ENCODE measurements around the gene THAP9.
"Not testable (repeated sequence)": the region's sequence is repeated elsewhere in the genome, so short reads cannot be mapped to it uniquely, and the experiment has no call there.

The THAP9 gene, protein sequence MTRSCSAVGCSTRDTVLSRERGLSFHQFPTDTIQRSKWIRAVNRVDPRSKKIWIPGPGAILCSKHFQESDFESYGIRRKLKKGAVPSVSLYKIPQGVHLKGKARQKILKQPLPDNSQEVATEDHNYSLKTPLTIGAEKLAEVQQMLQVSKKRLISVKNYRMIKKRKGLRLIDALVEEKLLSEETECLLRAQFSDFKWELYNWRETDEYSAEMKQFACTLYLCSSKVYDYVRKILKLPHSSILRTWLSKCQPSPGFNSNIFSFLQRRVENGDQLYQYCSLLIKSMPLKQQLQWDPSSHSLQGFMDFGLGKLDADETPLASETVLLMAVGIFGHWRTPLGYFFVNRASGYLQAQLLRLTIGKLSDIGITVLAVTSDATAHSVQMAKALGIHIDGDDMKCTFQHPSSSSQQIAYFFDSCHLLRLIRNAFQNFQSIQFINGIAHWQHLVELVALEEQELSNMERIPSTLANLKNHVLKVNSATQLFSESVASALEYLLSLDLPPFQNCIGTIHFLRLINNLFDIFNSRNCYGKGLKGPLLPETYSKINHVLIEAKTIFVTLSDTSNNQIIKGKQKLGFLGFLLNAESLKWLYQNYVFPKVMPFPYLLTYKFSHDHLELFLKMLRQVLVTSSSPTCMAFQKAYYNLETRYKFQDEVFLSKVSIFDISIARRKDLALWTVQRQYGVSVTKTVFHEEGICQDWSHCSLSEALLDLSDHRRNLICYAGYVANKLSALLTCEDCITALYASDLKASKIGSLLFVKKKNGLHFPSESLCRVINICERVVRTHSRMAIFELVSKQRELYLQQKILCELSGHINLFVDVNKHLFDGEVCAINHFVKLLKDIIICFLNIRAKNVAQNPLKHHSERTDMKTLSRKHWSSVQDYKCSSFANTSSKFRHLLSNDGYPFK

DNA sequence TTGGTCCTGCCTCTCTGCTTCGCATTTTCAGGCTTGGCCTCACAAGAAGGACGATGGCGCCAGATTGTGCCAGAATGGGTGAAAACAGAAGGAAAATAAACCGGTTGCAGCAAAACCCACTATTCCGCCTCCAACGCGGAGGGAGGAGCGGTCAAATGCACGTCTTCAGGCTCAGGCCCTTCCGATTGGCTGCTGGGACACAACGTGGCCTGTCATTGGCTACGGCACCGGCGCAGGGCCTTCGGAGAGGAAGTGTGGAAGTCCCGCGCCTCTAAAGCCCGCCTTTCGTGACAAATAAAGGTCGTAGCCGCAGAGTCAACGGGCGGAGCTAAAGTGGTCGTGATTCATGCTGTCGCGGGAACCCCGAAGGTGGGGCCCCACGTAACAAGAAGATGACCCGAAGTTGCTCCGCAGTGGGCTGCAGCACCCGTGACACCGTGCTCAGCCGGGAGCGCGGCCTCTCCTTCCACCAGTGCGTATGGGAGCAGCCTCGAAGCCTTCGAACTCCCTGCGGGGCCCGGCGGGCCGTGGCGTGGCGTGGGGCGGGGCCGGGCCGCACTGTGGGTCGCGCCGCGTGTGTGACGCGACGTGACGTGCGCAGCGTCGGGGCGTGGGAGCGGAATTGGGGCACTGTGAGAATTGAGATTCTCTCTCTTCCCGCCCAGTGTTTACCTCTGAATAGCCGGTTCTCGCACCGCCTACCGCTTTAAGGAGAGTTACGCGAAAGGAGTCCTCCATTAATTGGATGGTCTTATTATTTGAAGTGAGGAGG is at the start of gene THAP9:
THAP9 (plus strand) TSS at position 325 of the 772 bp plus-strand sequence; CDS start at position 393, 68 bp downstream.
- Histone ChIP-seq H3K27me3 (ENCODE audit: control insufficient read depth in 1 of 2, insufficient read depth in 2 of 2, low read length in 2 of 2) (no peaks in the 10 kb centered on the region), H3K4me3 (ENCODE audit: low read depth in 1 of 2, low read length in 2 of 2) (peak within 1 kb of the TSS; percentile 94 to 98), H3K9me3 (ENCODE audit: control insufficient read depth in 1 of 2, low read length in 2 of 2) (no peaks in the 10 kb centered on the region)

DNA sequence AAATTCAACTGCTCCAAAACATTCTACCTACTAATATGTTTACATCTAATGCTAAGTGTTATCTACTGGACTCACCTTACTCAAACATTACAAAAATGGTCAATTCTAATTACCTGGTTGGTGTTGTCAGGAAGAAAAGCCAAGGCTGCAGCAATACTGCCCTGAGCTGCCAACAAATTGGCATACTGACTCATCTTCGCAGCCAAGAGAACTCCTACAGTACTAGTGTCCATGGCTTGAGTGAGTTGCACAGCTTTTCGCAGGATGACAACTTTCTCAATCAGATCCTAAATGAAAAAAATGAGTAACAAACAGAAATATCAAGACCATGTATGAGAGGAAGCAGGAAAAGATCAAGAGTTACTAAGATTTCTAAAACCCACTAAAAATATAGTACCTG is 49.2 kb upstream of the THAP9 start:
- no peaks in the 10 kb centered on the region for H3K9me3 ChIP-seq (ENCODE audit: control insufficient read depth in 1 of 2, low read length in 2 of 2)
- peaks cover 54 to 84% of the 10 kb centered on the region in 2 donors for H3K36me3 ChIP-seq (ENCODE audit: control insufficient read depth in 1 of 2, insufficient read depth in 2 of 2, low read length in 2 of 2)
- H3K4me3 ChIP-seq (ENCODE audit: low read depth in 1 of 2, low read length in 2 of 2): no peak overlapping the region
- H3K27ac ChIP-seq (ENCODE audit: low read depth, low read length): no peak overlapping the region
- H3K4me1 ChIP-seq (ENCODE audit: control insufficient read depth in 1 of 2, insufficient read depth in 2 of 2, low read length in 2 of 2): no peaks in the 10 kb centered on the region
- H3K9ac ChIP-seq (ENCODE audit: low read depth in 1 of 2, low read length in 2 of 2): no peak overlapping the region
- no peaks in the 10 kb centered on the region for H3K27me3 ChIP-seq (ENCODE audit: control insufficient read depth in 1 of 2, insufficient read depth in 2 of 2, low read length in 2 of 2)

More for the DNA sequence above, at the start of gene THAP9:
- Histone ChIP-seq H3K36me3 (ENCODE audit: control insufficient read depth in 1 of 2, insufficient read depth in 2 of 2, low read length in 2 of 2) (peaks cover 6 to 7% of the 10 kb centered on the region in 2 donors), H3K27ac (ENCODE audit: low read depth, low read length) (peak within 1 kb of the TSS; percentile 100), H3K9ac (ENCODE audit: low read depth in 1 of 2, low read length in 2 of 2) (peak within 1 kb of the TSS; percentile 99 to 100), H3K4me1 (ENCODE audit: control insufficient read depth in 1 of 2, insufficient read depth in 2 of 2, low read length in 2 of 2) (peaks cover 22 to 27% of the 10 kb centered on the region in 2 donors)

DNA sequence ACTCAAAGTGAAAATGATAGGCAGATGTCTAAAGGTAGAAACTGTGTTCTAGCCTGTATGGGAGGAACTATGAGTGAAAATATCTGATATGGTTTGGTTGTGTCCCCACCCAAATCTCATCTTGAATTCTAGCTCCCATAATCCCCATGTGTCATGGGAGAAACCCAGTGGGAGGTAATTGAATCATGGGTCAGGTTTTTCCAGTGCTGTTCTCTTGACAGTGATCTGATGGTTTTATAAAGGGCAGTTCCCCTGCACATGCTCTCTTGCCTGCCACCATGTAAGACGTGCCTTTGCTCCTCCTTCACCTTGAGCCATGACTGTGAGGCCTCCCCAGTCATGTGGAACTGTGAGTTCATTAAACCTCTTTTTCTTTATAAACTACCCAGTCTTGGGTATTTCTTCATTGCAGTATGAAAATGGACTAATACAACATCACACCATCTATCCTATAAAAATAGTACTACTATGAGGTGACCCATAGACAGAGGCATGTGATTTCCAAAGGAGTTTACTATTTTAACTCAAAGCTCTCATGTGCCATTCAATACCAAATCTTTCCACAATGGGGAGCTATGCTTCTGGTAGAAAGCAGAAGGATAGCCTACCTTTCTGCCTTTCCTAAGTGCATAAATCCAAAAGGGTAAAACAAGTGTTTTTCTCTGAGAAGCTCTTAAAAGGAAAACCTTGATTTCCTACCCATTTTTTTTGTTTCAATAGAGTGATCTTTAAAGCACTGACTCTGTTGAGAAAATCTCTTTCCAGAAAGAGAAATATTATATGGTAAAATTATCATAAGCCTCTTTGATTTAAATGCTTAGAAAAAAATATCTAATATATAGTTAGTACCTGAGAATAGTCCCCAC is 48.4 kb upstream of the THAP9 start:
- no peak overlapping the region for H3K4me3 ChIP-seq (ENCODE audit: low read depth in 1 of 2, low read length in 2 of 2)
- H3K9me3 ChIP-seq (ENCODE audit: control insufficient read depth in 1 of 2, low read length in 2 of 2): no peaks in the 10 kb centered on the region
- H3K27me3 ChIP-seq (ENCODE audit: control insufficient read depth in 1 of 2, insufficient read depth in 2 of 2, low read length in 2 of 2): no peaks in the 10 kb centered on the region
- no peak overlapping the region for H3K9ac ChIP-seq (ENCODE audit: low read depth in 1 of 2, low read length in 2 of 2)
- H3K4me1 ChIP-seq (ENCODE audit: control insufficient read depth in 1 of 2, insufficient read depth in 2 of 2, low read length in 2 of 2): no peaks in the 10 kb centered on the region
- no peak overlapping the region for H3K27ac ChIP-seq (ENCODE audit: low read depth, low read length)
- peaks cover 56 to 86% of the 10 kb centered on the region in 2 donors for H3K36me3 ChIP-seq (ENCODE audit: control insufficient read depth in 1 of 2, insufficient read depth in 2 of 2, low read length in 2 of 2)

DNA sequence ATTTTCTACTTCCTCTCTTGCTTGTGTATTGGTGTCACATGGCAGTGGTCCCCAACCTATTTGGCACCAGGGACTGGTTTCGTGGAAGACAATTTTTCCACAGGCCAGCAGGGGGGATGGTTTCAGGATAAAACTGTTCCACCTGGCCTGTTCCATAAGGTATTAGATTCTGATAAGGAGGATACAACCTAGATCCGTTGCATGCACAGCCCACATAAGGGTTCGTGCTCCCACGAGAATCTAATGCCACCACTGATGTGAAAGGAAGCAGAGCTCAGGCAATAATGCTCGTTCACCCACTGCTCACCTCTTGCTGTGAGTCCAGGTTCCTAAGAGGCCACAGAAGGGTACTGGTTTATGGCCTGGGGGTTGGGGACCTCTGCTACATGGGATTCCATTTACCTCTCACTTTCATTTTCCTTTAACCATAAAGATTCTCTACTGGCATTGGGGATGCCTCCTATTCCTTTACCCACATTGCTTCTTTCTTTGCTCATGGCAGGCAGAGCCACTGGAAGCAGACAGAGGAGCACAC is 47.7 kb upstream of the THAP9 start:
- no peaks in the 10 kb centered on the region for H3K9me3 ChIP-seq (ENCODE audit: control insufficient read depth in 1 of 2, low read length in 2 of 2)
- H3K27ac ChIP-seq (ENCODE audit: low read depth, low read length): no peak overlapping the region
- H3K27me3 ChIP-seq (ENCODE audit: control insufficient read depth in 1 of 2, insufficient read depth in 2 of 2, low read length in 2 of 2): no peaks in the 10 kb centered on the region
- H3K4me3 ChIP-seq (ENCODE audit: low read depth in 1 of 2, low read length in 2 of 2): no peak overlapping the region
- no peaks in the 10 kb centered on the region for H3K4me1 ChIP-seq (ENCODE audit: control insufficient read depth in 1 of 2, insufficient read depth in 2 of 2, low read length in 2 of 2)
- peaks cover 58 to 87% of the 10 kb centered on the region in 2 donors for H3K36me3 ChIP-seq (ENCODE audit: control insufficient read depth in 1 of 2, insufficient read depth in 2 of 2, low read length in 2 of 2)
- no peak overlapping the region for H3K9ac ChIP-seq (ENCODE audit: low read depth in 1 of 2, low read length in 2 of 2)

DNA sequence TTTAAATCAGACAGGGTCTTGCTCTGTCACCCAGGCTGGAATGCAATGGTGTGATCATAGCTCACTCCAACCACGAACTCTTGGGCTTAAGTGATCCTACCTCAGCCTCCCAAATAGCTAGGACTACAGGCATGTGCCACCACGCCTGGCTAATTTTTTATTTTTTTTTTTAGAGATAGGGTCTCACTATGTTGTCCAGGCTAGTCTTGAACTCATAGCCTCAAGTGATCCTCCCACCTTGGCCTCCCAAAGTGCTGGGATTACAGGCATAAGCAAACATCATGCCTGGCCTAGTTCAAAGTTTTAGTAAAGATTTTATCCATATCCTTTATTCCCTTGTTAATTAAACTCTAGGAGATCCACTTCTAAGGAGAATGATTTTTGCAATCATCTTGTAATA is 40.0 kb upstream of the THAP9 start:
- not testable (repeated sequence) for H3K27ac ChIP-seq (ENCODE audit: low read depth, low read length); H3K4me3 ChIP-seq (ENCODE audit: low read depth in 1 of 2, low read length in 2 of 2); H3K27me3 ChIP-seq (ENCODE audit: control insufficient read depth in 1 of 2, insufficient read depth in 2 of 2, low read length in 2 of 2); H3K4me1 ChIP-seq (ENCODE audit: control insufficient read depth in 1 of 2, insufficient read depth in 2 of 2, low read length in 2 of 2); H3K9ac ChIP-seq (ENCODE audit: low read depth in 1 of 2, low read length in 2 of 2); H3K9me3 ChIP-seq (ENCODE audit: control insufficient read depth in 1 of 2, low read length in 2 of 2)
- peaks cover 21 to 57% of the 10 kb centered on the region in 2 donors for H3K36me3 ChIP-seq (ENCODE audit: control insufficient read depth in 1 of 2, insufficient read depth in 2 of 2, low read length in 2 of 2)

DNA sequence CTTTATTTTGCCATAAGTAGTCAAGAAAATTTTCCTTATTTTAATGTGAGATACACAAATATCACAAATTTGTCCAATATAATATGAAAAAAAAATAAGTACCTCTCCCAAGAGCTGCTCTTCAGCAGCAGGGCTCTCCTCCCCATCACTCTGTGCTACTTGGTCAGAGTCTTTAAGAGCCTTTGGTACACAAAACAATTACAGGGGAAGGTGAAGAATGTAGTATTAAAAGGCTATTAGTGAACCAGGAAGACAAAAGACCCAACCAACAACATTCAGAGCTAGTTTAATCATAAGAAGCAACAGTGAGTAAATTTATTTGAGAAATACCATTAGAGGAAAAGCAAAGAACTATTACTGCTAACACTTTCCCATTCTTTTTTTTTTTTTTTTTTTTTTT is 39.0 kb upstream of the THAP9 start:
- Histone ChIP-seq H3K27ac (ENCODE audit: low read depth, low read length) (no peak overlapping the region), H3K4me1 (ENCODE audit: control insufficient read depth in 1 of 2, insufficient read depth in 2 of 2, low read length in 2 of 2) (no peaks in the 10 kb centered on the region), H3K9me3 (ENCODE audit: control insufficient read depth in 1 of 2, low read length in 2 of 2) (no peaks in the 10 kb centered on the region), H3K9ac (ENCODE audit: low read depth in 1 of 2, low read length in 2 of 2) (no peak overlapping the region), H3K27me3 (ENCODE audit: control insufficient read depth in 1 of 2, insufficient read depth in 2 of 2, low read length in 2 of 2) (no peaks in the 10 kb centered on the region), H3K4me3 (ENCODE audit: low read depth in 1 of 2, low read length in 2 of 2) (no peak overlapping the region), H3K36me3 (ENCODE audit: control insufficient read depth in 1 of 2, insufficient read depth in 2 of 2, low read length in 2 of 2) (peaks cover 21 to 63% of the 10 kb centered on the region in 2 donors)

DNA sequence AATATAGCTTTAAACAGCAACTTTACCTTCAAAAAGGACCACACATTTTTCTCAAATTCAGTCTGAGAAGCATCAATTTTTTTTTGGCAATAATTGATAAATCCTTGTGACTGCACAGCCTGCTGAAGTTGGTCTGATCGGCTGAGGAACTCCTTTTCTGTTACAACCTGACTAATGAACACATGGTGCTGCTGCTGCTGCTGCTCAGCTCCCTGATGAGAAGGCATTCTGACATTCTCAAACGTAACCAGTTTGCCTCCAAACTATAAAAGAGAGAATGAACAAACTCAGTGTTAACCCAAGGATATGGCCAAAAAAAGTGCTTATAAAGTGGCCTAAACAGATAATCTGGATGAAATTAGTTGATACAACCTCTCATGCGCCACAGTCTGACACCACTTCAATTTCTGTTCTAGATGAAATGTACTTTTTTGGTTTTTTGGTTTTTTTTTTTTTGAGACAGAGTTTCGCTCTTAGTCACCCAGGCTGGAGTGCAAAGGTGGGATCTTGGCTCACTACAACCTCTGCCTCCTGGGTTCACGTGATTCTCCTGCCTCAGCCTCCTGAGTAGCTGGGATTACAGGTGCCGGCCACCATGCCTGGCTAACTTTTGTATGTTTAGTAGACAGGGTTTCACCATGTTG is 36.1 kb upstream of the THAP9 start:
- Histone ChIP-seq H3K27ac (ENCODE audit: low read depth, low read length) (no peak overlapping the region), H3K27me3 (ENCODE audit: control insufficient read depth in 1 of 2, insufficient read depth in 2 of 2, low read length in 2 of 2) (no peaks in the 10 kb centered on the region), H3K36me3 (ENCODE audit: control insufficient read depth in 1 of 2, insufficient read depth in 2 of 2, low read length in 2 of 2) (peaks cover 10 to 69% of the 10 kb centered on the region in 2 donors), H3K9me3 (ENCODE audit: control insufficient read depth in 1 of 2, low read length in 2 of 2) (no peaks in the 10 kb centered on the region), H3K9ac (ENCODE audit: low read depth in 1 of 2, low read length in 2 of 2) (no peak overlapping the region), H3K4me1 (ENCODE audit: control insufficient read depth in 1 of 2, insufficient read depth in 2 of 2, low read length in 2 of 2) (no peaks in the 10 kb centered on the region), H3K4me3 (ENCODE audit: low read depth in 1 of 2, low read length in 2 of 2) (no peak overlapping the region)

DNA sequence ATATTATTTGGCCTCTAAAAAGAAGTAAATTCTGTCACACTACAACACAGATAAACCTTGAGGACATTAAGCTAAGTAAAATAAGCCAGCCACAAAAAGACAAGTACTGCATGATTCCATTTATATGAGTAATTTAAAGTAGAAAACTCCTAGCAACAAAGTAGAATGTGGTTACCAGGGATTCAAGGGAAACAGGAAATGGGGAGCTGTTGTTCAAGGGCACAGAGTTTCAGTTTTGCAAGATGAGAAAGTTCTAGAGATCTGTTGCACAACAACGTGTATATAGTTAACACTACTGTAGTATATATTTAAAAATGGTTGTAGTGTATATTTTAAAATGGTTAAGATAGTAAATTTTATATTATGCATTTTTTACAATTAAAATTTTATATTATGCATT is 34.9 kb upstream of the THAP9 start:
- Histone ChIP-seq H3K4me3 (ENCODE audit: low read depth in 1 of 2, low read length in 2 of 2) (no peak overlapping the region), H3K27me3 (ENCODE audit: control insufficient read depth in 1 of 2, insufficient read depth in 2 of 2, low read length in 2 of 2) (no peaks in the 10 kb centered on the region), H3K9ac (ENCODE audit: low read depth in 1 of 2, low read length in 2 of 2) (no peak overlapping the region), H3K9me3 (ENCODE audit: control insufficient read depth in 1 of 2, low read length in 2 of 2) (no peaks in the 10 kb centered on the region), H3K4me1 (ENCODE audit: control insufficient read depth in 1 of 2, insufficient read depth in 2 of 2, low read length in 2 of 2) (no peaks in the 10 kb centered on the region), H3K36me3 (ENCODE audit: control insufficient read depth in 1 of 2, insufficient read depth in 2 of 2, low read length in 2 of 2) (peaks cover 15 to 72% of the 10 kb centered on the region in 2 donors), H3K27ac (ENCODE audit: low read depth, low read length) (no peak overlapping the region)

DNA sequence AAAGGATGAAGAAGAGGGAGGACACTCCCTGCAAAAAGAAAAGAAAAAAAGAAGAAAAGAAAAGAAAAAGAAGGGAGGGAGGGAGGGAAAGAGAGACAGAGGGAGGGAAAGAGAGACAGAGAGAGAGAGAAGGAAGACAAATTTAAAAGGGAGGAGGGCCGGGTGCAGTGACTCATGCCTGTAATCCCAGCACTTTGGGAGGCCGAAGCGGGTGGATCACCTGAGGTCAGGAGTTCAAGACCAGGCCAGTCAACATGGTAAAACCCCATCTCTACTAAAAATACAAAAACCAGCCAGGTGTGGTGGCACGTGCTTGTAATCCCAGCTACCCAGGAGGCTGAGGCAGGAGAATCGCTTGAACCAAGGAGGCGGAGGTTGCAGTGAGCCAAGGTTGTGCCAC is 34.5 kb upstream of the THAP9 start:
- peaks cover 19 to 76% of the 10 kb centered on the region in 2 donors for H3K36me3 ChIP-seq (ENCODE audit: control insufficient read depth in 1 of 2, insufficient read depth in 2 of 2, low read length in 2 of 2)
- H3K4me1 ChIP-seq (ENCODE audit: control insufficient read depth in 1 of 2, insufficient read depth in 2 of 2, low read length in 2 of 2); H3K9me3 ChIP-seq (ENCODE audit: control insufficient read depth in 1 of 2, low read length in 2 of 2); H3K4me3 ChIP-seq (ENCODE audit: low read depth in 1 of 2, low read length in 2 of 2); H3K27me3 ChIP-seq (ENCODE audit: control insufficient read depth in 1 of 2, insufficient read depth in 2 of 2, low read length in 2 of 2); H3K9ac ChIP-seq (ENCODE audit: low read depth in 1 of 2, low read length in 2 of 2); H3K27ac ChIP-seq (ENCODE audit: low read depth, low read length): not testable (repeated sequence)
